ENCODE measurements around the gene PCDHGC5. TPM values are rescaled to one million over a fixed set of nuclear protein-coding genes. Genes with fewer than 3 reads are reported as not detected.

The PCDHGC5 gene
- total RNA-seq, 1 experiment from 2014 or later = 1.8 TPM

DNA sequence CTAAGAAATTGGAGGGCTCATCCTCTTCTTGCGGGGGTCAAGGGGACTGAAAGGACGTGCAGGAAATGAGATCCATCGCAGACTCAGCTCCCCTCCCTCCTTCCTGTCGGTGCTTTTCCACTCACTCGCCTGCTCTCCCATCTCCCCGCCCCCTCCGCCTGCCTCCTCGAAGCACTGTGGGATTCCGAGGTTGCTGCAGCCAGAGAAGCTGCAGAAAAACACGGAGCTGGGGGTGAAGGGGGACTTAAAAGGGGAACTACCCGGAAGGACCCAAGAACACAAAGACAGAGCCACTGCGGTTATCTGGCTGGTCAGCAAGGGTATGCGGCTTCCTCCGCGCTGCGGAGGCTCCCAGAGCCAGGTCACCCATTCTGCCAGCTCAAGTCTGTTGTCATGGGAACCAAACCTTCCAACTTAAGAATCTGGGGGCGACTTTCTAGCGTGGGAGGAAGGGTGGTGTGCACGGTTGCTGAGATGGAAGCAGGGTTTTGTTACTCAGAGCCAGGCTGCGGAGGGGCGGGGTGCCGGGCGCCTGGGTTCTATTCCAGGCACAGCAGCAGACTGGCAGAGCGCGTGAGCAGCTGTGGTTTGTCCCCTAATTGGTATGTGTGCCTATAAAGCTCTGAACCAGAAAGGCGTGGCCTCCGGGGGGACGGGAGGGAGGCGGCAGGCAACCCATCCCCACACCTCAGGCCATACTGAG lies 24.9 kb downstream of the PCDHGC5 start:
- H3K4me3 ChIP-seq (ENCODE audit: insufficient read depth, low read depth, low read length) = peak overlapping the region; percentile 71
- H3K27me3 ChIP-seq (ENCODE audit: control insufficient read depth, insufficient read depth, low read length) = peaks cover 2% of the 10 kb centered on the region; the same call in 1 of the 2 replicates
- peak; percentile 86 for DNase-seq
- peaks cover 9% of the 10 kb centered on the region for H3K36me3 ChIP-seq (replicated peaks; ENCODE audit: control insufficient read depth, insufficient read depth, low read length)

DNA sequence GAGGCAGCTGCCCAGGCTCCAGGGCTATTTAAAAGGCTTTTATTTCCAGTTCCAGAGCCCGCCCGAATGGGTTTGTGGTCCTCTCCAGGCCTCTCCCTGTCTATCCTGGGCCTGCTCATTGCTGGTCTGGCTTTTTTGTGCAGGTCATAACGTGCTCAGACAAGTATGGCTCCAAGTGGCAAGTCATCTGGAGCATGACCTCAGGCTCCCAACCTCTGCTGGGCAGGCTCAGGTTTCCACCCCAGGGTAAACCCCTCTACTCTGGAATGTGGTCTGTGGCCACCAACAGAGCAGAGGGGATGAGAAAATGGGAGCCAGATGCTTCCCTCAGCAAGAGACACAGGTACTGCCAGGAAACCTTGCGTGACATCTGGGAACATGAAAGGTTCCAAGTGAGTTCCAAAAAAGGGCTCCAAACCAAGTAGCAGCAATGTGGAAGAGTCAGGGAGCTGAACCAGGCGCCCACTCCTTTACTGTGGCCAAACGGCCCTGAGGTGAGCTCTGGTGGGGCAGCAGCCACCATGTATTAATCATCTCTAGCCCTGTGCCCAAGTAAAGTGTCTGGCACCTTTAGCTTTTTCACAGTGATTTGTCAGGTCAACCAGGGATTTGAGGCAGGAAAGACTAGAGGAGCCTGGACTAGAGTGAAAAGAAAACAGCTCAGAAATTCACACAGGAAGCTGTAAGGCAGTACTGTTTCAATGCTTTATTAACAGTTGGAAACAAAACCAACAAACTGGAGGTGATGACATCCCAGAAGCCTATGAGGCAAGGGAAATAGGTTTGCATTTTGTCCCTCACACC lies 25.7 kb downstream of the PCDHGC5 start:
- Histone ChIP-seq H3K4me3 (ENCODE audit: insufficient read depth, low read depth, low read length) (no peak overlapping the region), H3K27me3 (ENCODE audit: control insufficient read depth, insufficient read depth, low read length) (peaks cover 2% of the 10 kb centered on the region; the same call in 1 of the 2 replicates), H3K36me3 (replicated peaks; ENCODE audit: control insufficient read depth, insufficient read depth, low read length) (peaks cover 11% of the 10 kb centered on the region)
- DNase-seq = peak; percentile 88

DNA sequence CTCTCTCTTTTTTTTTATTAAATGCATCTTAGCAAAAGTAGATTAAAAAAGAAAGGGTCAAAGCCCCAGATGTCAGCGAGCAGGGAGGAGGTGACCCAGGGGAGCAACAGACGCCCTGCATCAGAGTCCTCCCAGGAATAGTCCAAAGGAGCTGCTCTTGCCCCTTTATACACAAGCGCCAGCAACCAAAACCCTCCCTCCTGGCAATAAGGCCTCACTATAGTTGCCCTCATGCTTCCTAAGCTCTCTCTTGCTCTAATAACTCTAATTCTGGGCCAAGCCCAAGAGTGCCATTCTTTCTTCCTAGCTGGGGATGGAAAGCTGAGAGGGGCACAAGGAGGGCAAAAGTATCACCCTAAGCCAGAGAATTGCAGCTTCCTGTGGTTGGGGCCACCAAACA lies 26.3 kb downstream of the PCDHGC5 start:
- Histone ChIP-seq H3K36me3 (replicated peaks; ENCODE audit: control insufficient read depth, insufficient read depth, low read length) (peaks cover 11% of the 10 kb centered on the region), H3K27me3 (ENCODE audit: control insufficient read depth, insufficient read depth, low read length) (peaks cover 2% of the 10 kb centered on the region; the same call in 1 of the 2 replicates), H3K4me3 (ENCODE audit: insufficient read depth, low read depth, low read length) (no peak overlapping the region)
- DNase-seq = no peak

DNA sequence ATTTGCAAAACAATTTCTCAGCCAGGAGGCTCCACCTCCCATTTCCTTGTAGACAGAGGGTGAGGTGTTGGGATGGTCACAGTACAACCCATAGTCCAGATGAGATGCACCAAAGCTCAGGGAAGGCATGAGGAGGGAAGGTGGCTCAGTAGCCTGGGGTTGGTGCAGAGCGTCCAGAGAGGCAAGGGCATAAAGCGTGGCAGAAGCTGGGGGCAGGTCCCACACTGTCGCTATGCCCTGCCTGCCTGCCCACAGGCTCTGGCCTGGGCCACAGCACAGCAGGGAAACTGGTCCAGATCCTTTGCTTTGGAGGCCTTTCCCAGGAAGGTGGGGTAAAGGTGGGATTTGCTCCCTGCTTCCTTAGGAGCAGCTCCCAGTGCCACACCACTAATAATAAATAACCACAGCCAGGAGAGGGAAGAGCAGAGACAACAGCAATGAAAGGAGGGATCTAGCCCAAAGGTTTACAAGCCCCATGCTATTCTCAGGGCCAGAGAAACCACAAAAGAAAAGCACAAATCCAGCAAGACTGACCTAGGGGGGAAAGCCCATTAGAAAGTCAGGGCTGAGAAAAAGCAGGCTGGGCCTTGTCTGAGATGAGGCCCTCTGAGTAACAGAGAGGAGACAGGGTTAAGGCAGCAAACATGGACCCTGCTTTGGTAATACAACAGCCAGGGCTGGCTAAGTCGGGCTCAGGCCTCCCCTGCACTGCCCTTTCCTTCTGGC lies 27.2 kb downstream of the PCDHGC5 start:
- peaks cover 14% of the 10 kb centered on the region for H3K36me3 ChIP-seq (replicated peaks; ENCODE audit: control insufficient read depth, insufficient read depth, low read length)
- H3K4me3 ChIP-seq (ENCODE audit: insufficient read depth, low read depth, low read length) = no peak overlapping the region
- DNase-seq = no peak

DNA sequence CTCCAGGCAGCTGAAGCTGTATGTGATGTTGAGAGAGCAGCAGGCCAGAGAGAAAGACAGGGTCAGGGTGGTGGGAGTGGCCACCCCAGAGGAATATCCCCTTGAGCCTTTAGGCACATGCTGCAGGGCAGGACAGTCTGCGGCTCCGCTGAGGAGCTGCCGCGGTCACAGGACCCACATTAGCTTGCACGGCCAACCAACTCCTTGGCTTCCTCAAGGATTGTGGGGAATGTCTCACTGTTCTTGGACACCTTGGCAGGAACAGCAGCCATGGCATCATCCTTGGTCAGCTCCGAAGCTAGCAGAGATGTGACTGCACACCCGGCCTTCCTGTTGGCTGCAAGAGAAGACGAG lies 27.8 kb downstream of the PCDHGC5 start:
- DNase-seq = no peak
- H3K4me3 ChIP-seq (ENCODE audit: insufficient read depth, low read depth, low read length) = no peak overlapping the region
- peaks cover 2% of the 10 kb centered on the region; the same call in 1 of the 2 replicates for H3K27me3 ChIP-seq (ENCODE audit: control insufficient read depth, insufficient read depth, low read length)
- H3K36me3 ChIP-seq (replicated peaks; ENCODE audit: control insufficient read depth, insufficient read depth, low read length) = peaks cover 17% of the 10 kb centered on the region

More for the DNA sequence above, 27.2 kb downstream of the PCDHGC5 start:
- H3K27me3 ChIP-seq (ENCODE audit: control insufficient read depth, insufficient read depth, low read length) = peaks cover 2% of the 10 kb centered on the region; the same call in 1 of the 2 replicates

DNA sequence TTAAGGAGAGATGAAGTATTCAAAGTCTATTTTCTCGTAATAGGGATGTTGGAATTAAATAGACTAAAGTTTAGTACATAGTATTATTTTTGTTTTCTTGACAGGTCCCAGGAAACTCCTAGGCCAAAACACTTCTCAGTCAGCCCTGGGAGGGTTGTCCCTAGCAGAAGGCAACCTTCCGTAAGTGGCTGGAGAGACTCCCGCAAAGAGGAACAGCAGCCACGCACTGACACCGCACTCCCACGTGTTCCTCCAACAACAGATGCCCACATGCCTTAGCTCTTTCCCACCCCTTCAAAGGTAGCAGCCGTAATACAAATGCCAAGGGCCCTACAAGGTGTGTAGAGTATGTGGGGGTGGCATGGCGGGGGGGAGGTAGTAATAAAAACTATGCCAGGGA lies 28.4 kb downstream of the PCDHGC5 start:
- Histone ChIP-seq H3K36me3 (replicated peaks; ENCODE audit: control insufficient read depth, insufficient read depth, low read length) (peaks cover 20% of the 10 kb centered on the region), H3K27me3 (ENCODE audit: control insufficient read depth, insufficient read depth, low read length) (peaks cover 2% of the 10 kb centered on the region; the same call in 1 of the 2 replicates)
- DNase-seq = no peak

DNA sequence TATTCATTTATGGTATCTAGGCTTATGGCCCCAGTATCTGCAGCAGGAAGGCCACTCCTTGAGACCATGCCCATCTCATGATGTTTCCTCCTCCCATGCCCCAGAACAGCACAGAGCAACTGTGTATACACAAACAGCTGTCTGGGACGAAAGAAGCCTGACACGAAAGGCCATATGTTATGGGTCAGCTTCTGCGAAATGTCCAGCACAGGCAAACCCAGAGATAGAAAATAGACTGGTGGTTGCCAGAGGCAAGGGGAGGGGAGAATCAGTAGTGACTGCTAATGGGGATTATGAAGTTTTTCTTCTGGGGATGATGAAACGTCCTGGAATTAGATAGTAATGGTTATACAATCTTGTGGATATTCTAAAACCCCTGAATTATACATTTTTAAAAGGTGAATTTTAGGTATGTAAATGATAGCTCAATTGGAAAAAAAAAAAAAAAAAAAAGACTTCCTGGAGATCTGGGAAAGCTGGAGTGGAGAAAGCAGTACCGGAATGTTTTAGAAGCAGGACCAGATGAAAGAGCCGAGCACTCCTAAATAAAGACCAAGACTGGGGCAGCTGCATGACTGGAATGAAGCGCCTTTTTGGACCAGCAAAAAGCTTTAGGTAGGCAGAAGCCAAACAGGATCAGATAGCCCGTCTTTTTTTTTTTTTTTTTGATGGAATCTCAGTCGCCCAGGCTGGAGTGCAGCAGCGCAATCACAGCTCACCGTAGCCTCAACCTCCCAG lies 29.2 kb downstream of the PCDHGC5 start:
- Histone ChIP-seq H3K4me3 (ENCODE audit: insufficient read depth, low read depth, low read length) (no peak overlapping the region), H3K36me3 (replicated peaks; ENCODE audit: control insufficient read depth, insufficient read depth, low read length) (peaks cover 20% of the 10 kb centered on the region), H3K27me3 (ENCODE audit: control insufficient read depth, insufficient read depth, low read length) (no peaks in the 10 kb centered on the region)
- no peak for DNase-seq

More for the DNA sequence above, 28.4 kb downstream of the PCDHGC5 start:
- no peak overlapping the region for H3K4me3 ChIP-seq (ENCODE audit: insufficient read depth, low read depth, low read length)

DNA sequence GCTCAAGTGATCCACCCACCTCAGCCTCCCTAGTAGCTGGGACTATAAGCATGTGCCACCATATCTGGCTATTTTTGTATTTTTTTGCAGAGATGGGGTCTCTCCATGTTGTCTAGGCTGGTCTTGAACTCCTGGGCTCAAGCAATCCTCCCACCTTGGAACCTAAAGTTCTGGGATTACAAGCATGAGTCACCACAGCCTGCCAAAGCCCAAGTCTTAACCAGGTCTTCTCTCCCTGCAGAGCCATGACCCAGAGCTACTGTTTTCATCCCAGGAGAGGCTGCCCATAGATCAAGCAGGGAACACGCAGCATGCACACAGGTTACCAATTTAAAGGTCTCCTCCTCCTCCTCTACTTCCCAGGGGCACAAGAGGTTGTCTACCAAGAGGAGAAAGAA lies 29.7 kb downstream of the PCDHGC5 start:
- Histone ChIP-seq H3K4me3 (ENCODE audit: insufficient read depth, low read depth, low read length) (no peak overlapping the region), H3K27me3 (ENCODE audit: control insufficient read depth, insufficient read depth, low read length) (no peaks in the 10 kb centered on the region), H3K36me3 (replicated peaks; ENCODE audit: control insufficient read depth, insufficient read depth, low read length) (peaks cover 22% of the 10 kb centered on the region)
- DNase-seq = no peak

DNA sequence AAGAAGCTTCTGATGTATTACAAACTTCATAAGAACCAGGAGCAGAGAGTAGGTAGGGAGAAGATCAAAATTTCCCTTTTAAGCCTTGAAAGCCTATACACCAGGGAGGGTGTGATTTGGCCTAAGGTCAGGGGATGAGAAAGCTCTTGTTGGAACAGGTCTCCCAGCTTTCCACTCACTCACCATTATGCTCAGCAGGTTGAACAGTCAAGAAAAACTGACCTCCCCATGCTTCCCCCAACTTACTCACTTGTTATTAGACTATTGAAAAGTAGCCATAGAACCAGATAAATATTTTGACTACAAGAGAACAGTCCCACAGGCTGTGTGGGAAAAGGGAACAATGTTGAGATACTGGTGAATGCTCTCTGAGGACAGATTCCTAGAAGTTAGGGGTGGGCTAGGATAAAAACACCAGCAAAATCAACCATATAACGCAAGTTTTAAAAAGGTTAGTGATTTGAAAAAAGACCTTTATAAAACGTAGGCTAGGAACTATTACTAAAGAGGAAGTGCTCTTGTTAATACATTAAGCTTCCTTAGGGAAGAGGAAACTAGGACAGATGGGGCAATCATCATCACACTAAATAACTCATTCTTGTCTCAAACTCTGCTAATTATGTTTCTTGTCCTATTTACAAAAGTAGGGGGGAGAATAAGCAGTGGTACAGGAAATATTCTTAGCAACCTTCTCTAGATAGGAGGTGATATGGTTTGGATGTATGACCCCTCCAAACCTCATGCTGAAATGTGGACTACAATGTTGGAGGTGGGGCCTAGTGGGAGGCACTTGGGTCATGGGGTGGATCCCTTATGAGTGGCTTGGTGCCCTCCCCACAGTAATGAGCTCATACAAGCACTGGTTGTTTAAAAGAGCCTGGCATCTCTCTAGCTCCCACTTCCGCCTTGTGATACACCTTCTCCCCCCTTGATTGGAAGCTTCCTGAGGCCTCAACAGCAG lies 31.0 kb downstream of the PCDHGC5 start:
- DNase-seq = no peak
- Histone ChIP-seq H3K4me3 (ENCODE audit: insufficient read depth, low read depth, low read length) (no peak overlapping the region), H3K36me3 (replicated peaks; ENCODE audit: control insufficient read depth, insufficient read depth, low read length) (peaks cover 26% of the 10 kb centered on the region), H3K27me3 (ENCODE audit: control insufficient read depth, insufficient read depth, low read length) (no peaks in the 10 kb centered on the region)

DNA sequence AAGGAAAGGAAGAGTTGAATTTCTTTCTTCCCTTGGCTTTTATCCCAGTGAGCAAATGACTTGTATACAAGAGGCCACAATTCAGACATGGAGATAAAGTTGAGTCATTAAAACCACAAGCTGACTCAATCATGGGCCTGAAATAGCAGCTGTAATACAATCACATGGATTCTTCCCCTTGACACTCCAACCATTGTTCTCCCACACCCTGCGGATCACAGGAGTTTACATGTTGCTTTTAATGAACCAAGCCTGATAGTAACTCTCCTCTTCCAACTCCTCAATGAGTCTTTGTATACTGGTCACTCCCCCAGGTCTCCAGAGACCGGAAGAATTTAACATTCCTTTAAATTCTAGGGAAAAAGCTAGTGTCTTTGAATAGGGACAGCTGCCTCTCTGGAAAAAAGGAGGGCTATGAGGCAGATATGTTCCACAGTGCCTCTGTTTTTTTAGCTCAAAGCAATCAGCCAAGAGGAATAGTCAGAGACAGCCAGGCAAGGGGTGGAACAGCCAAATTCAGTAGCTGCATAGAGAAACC lies 32.4 kb downstream of the PCDHGC5 start:
- Histone ChIP-seq H3K27me3 (ENCODE audit: control insufficient read depth, insufficient read depth, low read length) (no peaks in the 10 kb centered on the region), H3K36me3 (replicated peaks; ENCODE audit: control insufficient read depth, insufficient read depth, low read length) (peaks cover 29% of the 10 kb centered on the region), H3K4me3 (ENCODE audit: insufficient read depth, low read depth, low read length) (no peak overlapping the region)
- DNase-seq = no peak

DNA sequence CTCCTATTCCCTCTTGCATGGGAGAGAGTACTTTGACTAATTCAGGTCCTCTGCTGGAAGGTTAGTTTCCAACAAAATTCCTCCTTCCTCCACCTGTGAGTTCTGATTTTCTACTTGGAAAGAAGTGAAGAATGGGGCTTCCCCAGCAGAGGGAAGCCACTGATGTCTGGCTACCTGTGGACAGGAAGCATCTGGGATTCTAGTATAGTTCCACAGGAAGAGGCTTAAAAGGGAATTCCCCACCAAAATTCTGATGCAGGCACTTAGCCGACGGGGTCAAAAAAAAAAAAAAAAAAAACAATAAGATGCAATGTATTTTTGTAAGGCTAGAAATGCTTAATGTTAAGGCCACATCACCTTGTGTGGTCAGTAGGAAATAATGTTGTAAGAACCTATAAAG lies 33.4 kb downstream of the PCDHGC5 start:
- H3K36me3 ChIP-seq (replicated peaks; ENCODE audit: control insufficient read depth, insufficient read depth, low read length) = peaks cover 29% of the 10 kb centered on the region
- H3K27me3 ChIP-seq (ENCODE audit: control insufficient read depth, insufficient read depth, low read length) = no peaks in the 10 kb centered on the region
- DNase-seq = no peak
- no peak overlapping the region for H3K4me3 ChIP-seq (ENCODE audit: insufficient read depth, low read depth, low read length)

DNA sequence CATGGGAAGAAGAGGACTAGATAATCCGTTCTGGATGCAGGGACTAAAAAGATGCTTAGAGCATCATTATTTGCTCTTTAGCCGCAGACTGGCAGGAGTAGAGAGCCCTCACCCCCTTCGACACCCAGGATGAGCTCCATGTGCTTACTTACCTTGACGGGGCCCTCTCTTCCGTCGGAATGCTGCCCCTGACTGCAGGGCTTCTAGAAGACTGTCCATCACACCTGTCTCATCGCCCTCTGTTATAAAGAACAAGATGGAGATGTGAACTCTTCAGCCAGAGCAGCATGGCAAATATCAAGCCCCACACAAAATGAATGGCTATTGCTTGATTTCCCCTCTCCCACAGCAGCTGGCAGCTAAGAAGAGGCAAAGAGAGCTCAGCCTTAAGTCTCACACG lies 35.1 kb downstream of the PCDHGC5 start:
- DNase-seq = no peak
- H3K4me3 ChIP-seq (ENCODE audit: insufficient read depth, low read depth, low read length) = no peak overlapping the region
- peaks cover 37% of the 10 kb centered on the region for H3K36me3 ChIP-seq (replicated peaks; ENCODE audit: control insufficient read depth, insufficient read depth, low read length)
- H3K27me3 ChIP-seq (ENCODE audit: control insufficient read depth, insufficient read depth, low read length) = no peaks in the 10 kb centered on the region
